NCI-H2081 treated with DMSO at 0.1 percent for 48 hours (cell line): ENCODE results near the gene GPR85.
"Not testable (repeated sequence)": the region's sequence is repeated elsewhere in the genome, so short reads cannot be mapped to it uniquely, and the experiment has no call there.

Experiments
- DNase-seq: peaks from one replicate; lab custom pipeline; 2025; lab: John Stamatoyannopoulos, UW

Gene GPR85

GRCh38 chr7:113084496-113085172 is 2.0 kb downstream of the GPR85 start:
- DNase-seq, result no peak

GRCh38 chr7:113083816-113084495 is 2.7 kb downstream of the GPR85 start:
- no peak for DNase-seq

- no peak for DNase-seq
Measured at GRCh38 chr7:113083132-113083815, 3.4 kb downstream of the GPR85 start.

- no peak for DNase-seq
Measured at GRCh38 chr7:113078331-113078730, 8.3 kb downstream of the GPR85 start.

- DNase-seq, result no peak
Measured at GRCh38 chr7:113076703-113077102, 9.9 kb downstream of the GPR85 start.

- no peak for DNase-seq
Measured at GRCh38 chr7:113071465-113071864, 15.2 kb downstream of the GPR85 start.

GRCh38 chr7:113062499-113062898 is 24.1 kb downstream of the GPR85 start:
- no peak for DNase-seq

- DNase-seq, result no peak
Measured at GRCh38 chr7:113060100-113060499, 26.5 kb downstream of the GPR85 start.

GRCh38 chr7:113054938-113055337 is 31.7 kb downstream of the GPR85 start:
- no peak for DNase-seq

GRCh38 chr7:113054272-113054671 is 32.4 kb downstream of the GPR85 start:
- not testable (repeated sequence) for DNase-seq

- DNase-seq, result not testable (repeated sequence)
Measured at GRCh38 chr7:113049221-113049620, 37.4 kb downstream of the GPR85 start.

- DNase-seq, result no peak
Measured at GRCh38 chr7:113046453-113046852, 40.2 kb downstream of the GPR85 start.

GRCh38 chr7:113045379-113045778 is 41.2 kb downstream of the GPR85 start:
- DNase-seq, result no peak

GRCh38 chr7:113044394-113044793 is 42.2 kb downstream of the GPR85 start:
- no peak for DNase-seq

- no peak for DNase-seq
Measured at GRCh38 chr7:113040849-113041248, 45.8 kb downstream of the GPR85 start.

GRCh38 chr7:113033959-113034358 is 52.7 kb downstream of the GPR85 start:
- no peak for DNase-seq
